K562 (cell line): ENCODE data around the gene MITF.

ENCODE experiments used
- ATF3 ChIP-seq, 2 experiments: fragments of 450-650 bp in 1 of 2; sonication (generic) in 1 of 2; formaldehyde crosslinking in 1 of 2; IDR thresholded peaks in 1 of 2; conservative IDR thresholded peaks in 1 of 2; 2 replicates each; pipeline versions ENCODE4 v1.6.1 to v1.8.1; 2016 to 2023; ENCODE audit warnings: mild to moderate bottlenecking in 2 of 2, moderate library complexity in 2 of 2, inconsistent platforms in 1 of 2, missing genetic modification reagents in 1 of 2
- CUX1 ChIP-seq: fragments of 200-800 bp; sonication (Bioruptor generic); IDR thresholded peaks from 2 replicates; pipeline ENCODE4 v1.6.1; 2016; ENCODE audit warnings: missing genetic modification characterization, missing compliant biosample characterization
- ETV1 ChIP-seq: fragments of 450-650 bp; conservative IDR thresholded peaks from 2 replicates; pipeline ENCODE4 v1.6.1; 2016; ENCODE audit warnings: missing genetic modification characterization, control low read depth, low read depth, missing compliant biosample characterization
- KDM2B ChIP-seq: fragments of 250-450 bp; sonication (Bioruptor Pico); IDR thresholded peaks from 2 replicates; pipeline ENCODE4 v1.8.0; 2021; ENCODE audit warnings: mild to moderate bottlenecking, moderate library complexity

- TF ChIP-seq CUX1 = no peak
- no peak for TF ChIP-seq ETV1 (tag)
- no peak for TF ChIP-seq ATF3 (IDR thresholded peaks at IDR 0.05)
- no peak for TF ChIP-seq ATF3 (CRISPR knock-in tag; conservative IDR thresholded peaks at IDR 0.05)
- TF ChIP-seq KDM2B = no peak
These were observed 247.2 kb downstream of the MITF start for GRCh38 chr3:69986419-69986818.
